ENCODE results near the gene NRROS.
"Not testable (repeated sequence)": the region's sequence is repeated elsewhere in the genome, so short reads cannot be mapped to it uniquely, and the experiment has no call there.

NRROS gene

DNA sequence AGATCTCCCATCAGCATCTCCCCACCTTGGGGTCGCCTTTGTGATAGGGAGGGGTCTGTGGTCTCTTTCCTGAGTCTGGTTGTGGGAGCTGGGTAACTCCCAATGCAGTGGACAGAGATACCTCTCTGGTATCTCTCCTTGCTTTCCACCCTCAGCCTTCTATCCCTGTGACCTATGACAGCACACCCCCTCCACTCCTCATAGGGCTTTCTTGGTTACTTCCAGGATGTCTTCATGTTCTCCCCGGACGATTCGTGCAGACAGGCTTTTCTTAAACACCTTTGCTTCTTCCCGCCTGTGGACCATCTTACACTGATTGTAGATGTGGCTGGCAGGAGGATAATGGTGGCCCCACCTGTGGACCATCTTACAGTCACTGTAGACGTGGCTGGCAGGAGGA is 14.2 kb upstream of the NRROS start:
- no peak for DNase-seq

- no peak for DNase-seq
Observed at GRCh38 chr3:196627918-196628231, 11.6 kb upstream of the NRROS start.

DNA sequence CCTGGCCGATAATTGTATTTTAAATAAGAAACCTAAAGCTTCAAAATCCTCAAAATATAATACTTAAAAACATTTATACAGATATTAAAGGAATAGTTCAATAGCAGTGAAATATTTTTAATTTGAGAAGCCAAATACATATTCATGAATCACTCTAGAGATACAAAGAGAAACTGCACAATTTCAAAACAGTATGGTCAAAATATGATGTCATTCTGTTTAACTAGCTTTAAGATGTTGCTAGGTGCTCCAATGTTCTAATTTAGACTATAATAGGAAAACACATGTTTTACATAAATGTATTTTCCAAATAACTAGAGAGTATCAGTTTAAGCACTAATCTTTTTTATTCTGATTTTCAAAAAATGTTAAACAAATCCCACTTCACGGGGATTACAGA is 10.3 kb upstream of the NRROS start:
- DNase-seq, result no peak

DNA sequence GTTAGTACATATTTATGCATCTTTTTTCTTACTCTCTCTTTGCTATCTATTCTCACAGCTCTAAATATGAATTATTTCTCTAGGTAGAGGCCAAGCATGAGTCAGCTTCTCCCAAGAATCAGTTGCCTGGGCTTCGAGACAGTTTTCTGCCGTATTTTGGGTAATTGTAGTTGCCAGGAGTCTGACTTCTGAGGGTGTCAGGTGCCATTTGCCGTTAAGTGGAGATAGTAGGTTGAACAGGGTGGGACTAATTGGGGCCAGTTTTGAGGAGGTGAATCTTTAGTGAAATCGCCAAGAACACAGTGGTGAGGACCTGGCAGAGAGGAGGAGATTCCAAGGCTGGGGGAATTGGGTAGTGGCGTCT is 7.8 kb upstream of the NRROS start:
- peak; percentile 32 for DNase-seq

- DNase-seq, result peak; percentile 91
Observed at GRCh38 chr3:196632046-196632751, 7.3 kb upstream of the NRROS start.

- DNase-seq, result no peak
Observed at GRCh38 chr3:196633555-196634151, 5.8 kb upstream of the NRROS start.

DNA sequence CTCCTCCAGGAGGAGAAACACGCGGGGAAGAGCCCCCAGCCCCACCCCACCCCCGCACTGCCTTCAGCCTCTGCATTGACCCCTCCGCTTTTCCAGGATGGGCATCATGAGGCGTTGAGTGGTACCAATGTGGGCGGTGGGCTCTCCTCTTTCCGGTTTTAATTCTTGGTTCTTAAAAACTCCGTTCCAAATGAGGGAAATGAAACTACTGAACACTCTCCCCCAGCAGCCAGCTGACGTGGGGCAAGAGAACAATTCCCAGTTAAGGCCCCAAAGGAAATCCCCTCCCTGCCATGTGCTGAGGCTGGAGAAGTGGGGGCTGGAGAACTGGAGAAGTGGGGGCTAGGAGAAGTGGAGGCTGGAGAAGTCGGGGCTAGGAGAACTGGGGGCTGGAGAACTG is 5.3 kb upstream of the NRROS start:
- DNase-seq, result no peak

- DNase-seq, result no peak
Observed at GRCh38 chr3:196634829-196635228, 4.7 kb upstream of the NRROS start.

DNA sequence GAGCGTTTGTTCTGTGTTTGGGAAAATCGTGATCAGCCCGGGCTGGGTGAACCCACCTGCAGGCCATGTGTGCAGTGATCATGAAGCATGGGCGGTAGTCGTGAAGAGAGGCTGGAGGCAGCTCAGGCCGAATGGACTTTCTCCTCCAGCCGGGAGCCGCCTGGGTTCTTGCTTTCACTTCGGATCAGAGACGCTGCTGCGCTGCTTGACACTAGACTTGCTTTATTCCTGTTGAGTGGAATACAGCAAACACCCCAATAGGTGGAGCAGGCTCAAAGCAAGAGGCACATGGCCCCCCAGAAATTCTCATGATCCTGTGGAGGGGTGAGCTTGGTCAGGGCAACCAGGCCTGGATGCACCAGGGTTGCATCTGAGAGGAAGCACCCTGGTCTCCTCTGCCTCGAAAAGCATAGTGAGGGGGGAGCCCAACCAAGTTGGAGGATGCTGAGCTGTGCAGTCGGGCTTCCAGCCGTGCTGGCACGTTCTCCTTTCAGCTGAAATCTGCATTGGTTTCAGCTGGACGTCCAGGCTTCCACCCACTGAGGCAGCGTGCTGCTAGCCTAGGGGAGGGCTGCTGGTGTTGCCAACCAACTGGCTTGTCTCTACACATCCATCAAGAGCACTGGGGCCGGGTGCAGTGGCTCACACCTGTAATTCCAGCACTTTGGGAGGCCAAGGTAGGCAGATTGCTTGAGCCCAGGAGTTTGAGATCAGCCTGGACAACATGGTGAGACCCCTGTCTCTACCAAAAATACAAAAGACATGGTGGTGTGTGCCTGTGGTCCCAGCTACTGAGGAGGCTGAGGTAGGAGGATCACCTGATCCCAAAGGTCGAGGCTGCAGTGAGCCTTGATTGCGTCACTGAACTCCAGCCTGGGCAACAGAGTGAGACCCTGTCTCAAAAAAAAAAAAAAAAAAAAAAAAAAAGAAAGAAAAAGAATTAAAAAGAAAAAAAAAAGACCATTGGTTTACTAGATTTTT is 2.8 kb upstream of the NRROS start:
- DNase-seq, result no peak

- DNase-seq, result not testable (repeated sequence)
Observed at GRCh38 chr3:196637941-196638340, 1.6 kb upstream of the NRROS start.

GRCh38 chr3:196638861-196639482 is 522 bp upstream of the NRROS start:
- no peak for DNase-seq

DNA sequence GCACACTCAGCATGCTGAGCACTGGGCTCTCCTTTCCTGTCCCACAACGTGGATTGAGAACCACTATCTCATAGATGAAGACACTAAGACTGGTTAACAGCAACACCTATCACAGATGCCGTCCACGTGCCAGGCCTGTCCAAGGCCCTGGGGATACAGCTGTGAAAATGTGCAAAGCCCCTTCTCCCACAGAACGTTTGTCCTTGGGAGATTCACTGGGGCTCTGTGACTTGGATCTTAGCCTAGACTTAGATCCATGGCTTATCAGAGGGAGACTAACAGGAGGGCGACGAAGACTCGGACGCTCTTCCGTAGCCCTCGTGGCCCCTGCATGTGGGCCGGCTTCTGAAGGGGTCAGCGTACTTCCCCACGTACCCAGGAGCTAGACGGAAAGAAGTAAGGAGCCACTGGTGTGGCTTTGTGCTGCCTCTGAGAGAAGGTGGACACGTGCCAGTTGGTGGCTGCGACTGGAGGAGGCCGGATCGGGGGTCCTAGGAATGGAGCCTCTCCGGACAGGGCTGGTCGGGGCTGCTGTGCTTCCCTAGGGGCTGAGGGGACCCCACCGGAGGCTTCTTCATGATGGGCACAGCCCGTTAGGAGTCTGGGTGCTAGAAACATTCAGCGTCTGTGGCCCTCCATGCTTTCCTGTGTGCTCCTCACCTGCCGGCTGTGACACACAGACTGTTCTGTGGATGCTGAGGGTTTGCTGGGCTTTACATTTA is 964 bp downstream of the NRROS start:
- DNase-seq, result peak; percentile 35

DNA sequence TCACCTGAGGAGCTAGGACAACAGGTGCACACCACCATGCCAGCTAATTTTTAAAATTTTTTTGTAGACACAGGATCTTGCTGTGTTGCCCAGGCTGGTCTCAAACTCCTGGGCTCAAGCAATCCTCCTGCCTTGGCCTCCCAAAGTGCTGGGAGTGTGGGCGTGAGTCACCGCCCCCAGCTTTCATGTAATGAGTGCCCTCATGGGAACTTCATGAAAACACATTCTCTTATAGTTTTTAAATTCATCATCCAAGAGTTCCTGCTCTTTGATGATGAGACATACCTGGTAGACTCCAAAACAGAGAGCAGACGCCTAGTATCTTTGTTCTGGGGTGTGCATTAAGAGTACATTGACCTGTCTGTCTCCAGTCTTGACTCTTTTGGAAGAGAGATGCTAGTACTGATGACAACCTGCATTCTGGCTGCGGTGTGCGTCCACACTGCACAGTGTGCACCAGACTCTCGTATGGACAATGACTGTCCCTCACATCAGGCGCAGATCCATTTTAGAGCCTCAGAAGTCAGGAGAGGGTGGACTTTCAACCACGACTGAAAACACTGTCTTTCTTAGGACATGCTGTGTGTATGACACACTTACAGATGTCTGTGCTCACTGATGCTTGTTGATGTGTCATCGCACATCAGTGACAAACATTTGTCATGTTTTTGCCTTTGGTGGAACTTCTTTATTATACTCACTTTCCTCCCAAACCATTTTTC is 2.0 kb downstream of the NRROS start:
- DNase-seq, result peak; percentile 72

GRCh38 chr3:196642434-196642833 is 2.9 kb downstream of the NRROS start:
- no peak for DNase-seq

DNA sequence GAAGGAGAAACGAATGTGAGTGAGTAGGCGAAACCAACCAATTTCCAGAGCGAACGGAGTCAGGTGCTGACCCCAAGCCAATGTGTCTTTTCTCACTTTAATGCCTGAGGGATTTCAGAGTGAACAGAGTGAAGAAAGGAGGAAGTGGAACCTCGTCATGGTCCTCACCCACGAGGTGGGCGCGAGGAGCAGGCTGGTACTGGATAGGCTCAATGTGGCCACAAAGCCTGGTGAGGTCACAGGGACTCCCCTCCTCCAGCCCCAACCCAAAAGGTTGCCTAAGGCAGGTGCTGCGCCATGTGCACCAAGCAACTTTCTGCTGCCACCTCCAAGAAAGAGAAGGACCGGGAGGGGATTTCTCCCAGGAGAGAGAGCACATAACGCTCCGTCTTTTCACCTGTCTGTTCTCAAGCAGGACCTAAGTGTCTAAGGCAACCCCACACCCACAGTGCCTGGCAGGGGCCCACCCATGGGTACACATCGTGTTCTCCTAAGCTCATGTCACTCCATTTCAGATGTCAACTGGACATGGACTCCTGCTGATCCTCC is 3.8 kb downstream of the NRROS start:
- DNase-seq, result peak; percentile 58

DNA sequence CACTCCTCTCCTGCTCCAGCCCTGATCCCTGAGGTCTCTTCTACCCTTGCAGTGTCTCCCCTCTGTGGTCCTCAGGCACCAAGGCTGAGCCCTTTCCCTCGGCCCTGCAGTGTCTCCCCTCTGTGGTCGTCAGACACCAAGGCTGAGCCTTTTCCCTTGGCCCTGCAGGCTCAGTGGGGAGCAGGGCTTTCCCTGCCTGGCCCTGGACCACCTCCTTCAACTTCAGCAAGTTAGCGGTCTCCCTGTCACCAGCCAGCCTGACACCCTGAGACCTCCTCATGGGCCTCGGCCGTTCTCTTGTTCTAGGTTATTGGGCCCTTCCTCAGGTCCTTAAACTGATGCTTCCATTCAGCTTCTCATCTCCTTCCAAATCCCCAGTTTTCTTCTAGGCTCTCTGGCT is 4.3 kb downstream of the NRROS start:
- DNase-seq, result no peak

DNA sequence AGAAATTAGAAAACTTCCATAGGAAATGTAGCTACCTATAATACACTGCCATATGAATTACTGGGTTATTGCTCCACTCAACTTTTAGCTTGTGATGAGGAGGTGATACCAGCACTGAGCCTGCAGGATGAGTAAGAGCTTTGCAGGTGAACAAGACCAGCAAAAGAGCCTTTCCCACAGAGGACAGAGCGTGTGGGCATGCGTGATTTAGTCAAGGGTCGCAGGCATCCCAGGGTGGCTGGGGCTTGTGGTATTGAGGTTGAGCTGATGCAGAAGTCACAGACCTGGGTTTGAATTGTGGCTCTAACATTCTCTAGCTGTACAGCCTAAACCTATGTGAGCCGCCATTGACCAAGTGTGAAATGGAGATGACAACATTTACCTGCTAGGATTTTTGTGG is 5.6 kb downstream of the NRROS start:
- DNase-seq, result peak; percentile 53

DNA sequence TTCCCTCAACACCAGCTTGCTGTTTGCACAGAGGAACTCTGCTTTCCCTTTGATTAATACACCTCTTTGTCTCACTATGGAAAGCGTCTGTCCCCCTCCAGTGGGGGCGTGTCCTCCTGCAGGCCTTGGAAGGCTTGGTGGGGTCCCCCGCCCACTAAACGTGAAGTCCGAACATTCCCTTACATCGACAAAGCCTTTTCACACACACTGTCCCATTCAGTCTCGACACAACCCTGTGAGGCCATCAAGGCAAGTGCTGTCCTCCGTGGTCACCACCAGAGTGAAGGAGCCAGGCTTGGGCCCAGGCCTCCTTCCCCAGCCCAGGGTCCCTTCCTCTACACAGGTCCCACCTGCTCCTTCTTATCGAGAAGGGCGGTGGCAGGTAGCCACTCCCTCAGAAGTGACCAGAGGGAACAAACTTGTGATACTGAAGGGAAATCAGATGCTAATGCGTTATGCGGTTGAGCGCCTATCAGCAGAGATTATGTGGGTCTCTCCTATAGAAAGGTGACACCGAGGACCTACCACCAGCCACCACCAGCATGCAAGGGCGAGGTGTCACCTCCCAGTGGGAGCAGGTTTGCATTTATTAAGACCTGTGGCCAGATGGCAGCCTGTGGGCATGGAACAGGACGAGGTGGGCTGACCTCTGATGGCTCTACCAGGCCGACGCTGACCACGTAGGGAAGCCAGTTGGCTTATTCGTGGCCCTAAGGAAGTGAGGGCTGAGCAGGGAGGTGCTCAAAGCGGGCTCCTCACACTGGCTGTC is 6.6 kb downstream of the NRROS start:
- no peak for DNase-seq

- no peak for DNase-seq
Observed at GRCh38 chr3:196646666-196647216, 7.2 kb downstream of the NRROS start.

- peak; percentile 40 for DNase-seq
Observed at GRCh38 chr3:196650740-196651311, 11.3 kb downstream of the NRROS start.

Measured in activated CD4-positive, alpha-beta T cell treated with anti-CD3 and anti-CD28 coated beads for 48 hours (primary cell).